IMR-90 (cell line): ENCODE measurements around the gene TBC1D9. TPM values are rescaled to one million over a fixed set of nuclear protein-coding genes. Genes with fewer than 3 reads are reported as not detected.

ENCODE experiments used
- ATAC-seq: fragments of 200-7000 bp; cut with Tn5 transposase; 2 replicates; pipeline ENCODE4 v1.9.1; 2020; ENCODE audit warnings: low read depth, mild to moderate bottlenecking, moderate library complexity
- BruUV-seq: library from RNA; stranded (reverse); fragments of 400-500 nt; replicated peaks from 2 replicates; lab custom pipeline; 2021; lab: Mats Ljungman, UMichigan
- CTCF ChIA-PET: fragments of 300-600 bp; formaldehyde crosslinking; extraction: SDS; loops from one replicate; lab custom pipeline; 2021; ENCODE audit warnings: antibody characterized with exemption; lab: Yijun Ruan, JAX
- POLR2A ChIA-PET: fragments of 300-600 bp; sonication (Branson Sonifier 250); formaldehyde crosslinking; loops from one replicate; lab custom pipeline; 2022; ENCODE audit warnings: antibody characterized with exemption; ENCODE audit not compliant: unreplicated experiment; lab: Charles Lee
- DNase-seq: peaks from one replicate; pipeline ENCODE4 v3.0.0; 2013
- H2AFZ ChIP-seq: replicated peaks from 2 replicates; pipeline ENCODE3; 2013; ENCODE audit warnings: low read length, mild to moderate bottlenecking; ENCODE audit not compliant: poor library complexity
- H2AK5ac ChIP-seq: 2 replicates; pipeline ENCODE4 v1.6.1; 2013; ENCODE audit warnings: low read depth, low read length, inconsistent platforms
- H2AK9ac ChIP-seq: replicated peaks from 2 replicates; pipeline ENCODE3; 2013; ENCODE audit warnings: mild to moderate bottlenecking, low read depth, low read length, moderate library complexity; ENCODE audit not compliant: poor library complexity
- H2BK120ac ChIP-seq: 2 replicates; pipeline ENCODE4 v1.6.1; 2013; ENCODE audit warnings: low read depth, low read length, inconsistent platforms
- H2BK15ac ChIP-seq: 3 replicates; pipeline ENCODE4 v1.6.1; 2013; ENCODE audit warnings: low read depth, low read length, inconsistent platforms
- H2BK20ac ChIP-seq: 2 replicates; pipeline ENCODE4 v1.6.1; 2013; ENCODE audit warnings: low read depth, mild to moderate bottlenecking, inconsistent platforms, low read length, moderate library complexity
- H2BK5ac ChIP-seq: 2 replicates; pipeline ENCODE4 v1.6.1; 2013; ENCODE audit warnings: mild to moderate bottlenecking, low read depth, low read length, inconsistent platforms; ENCODE audit not compliant: poor library complexity, severe bottlenecking
- H3K14ac ChIP-seq: replicated peaks from 2 replicates; pipeline ENCODE4 v1.6.1; 2013; ENCODE audit warnings: low read depth, low read length, inconsistent platforms
- H3K18ac ChIP-seq: 2 replicates; pipeline ENCODE4 v1.6.1; 2013; ENCODE audit warnings: low read depth, low read length, control low read depth
- H3K23ac ChIP-seq: 2 replicates; pipeline ENCODE4 v1.6.1; 2013; ENCODE audit warnings: low read depth, low read length, inconsistent platforms
- H3K27ac ChIP-seq: 2 replicates; pipeline ENCODE4 v1.5.1; 2013; ENCODE audit warnings: mild to moderate bottlenecking, control low read depth, low read length; ENCODE audit not compliant: insufficient read depth
- H3K27me3 ChIP-seq: 2 replicates; pipeline ENCODE4 v1.6.1; 2013; ENCODE audit warnings: low read length; ENCODE audit not compliant: control insufficient read depth, insufficient read depth
- H3K36me3 ChIP-seq: 2 replicates; pipeline ENCODE4 v1.6.1; 2013; ENCODE audit warnings: low read length, mixed read lengths; ENCODE audit not compliant: control insufficient read depth, insufficient read depth
- H3K4ac ChIP-seq: 2 replicates; pipeline ENCODE4 v1.6.1; 2013; ENCODE audit warnings: low read depth, low read length, inconsistent platforms
- H3K4me1 ChIP-seq: 2 replicates; pipeline ENCODE4 v1.6.1; 2013; ENCODE audit warnings: low read length, mixed read lengths; ENCODE audit not compliant: control insufficient read depth, insufficient read depth
- H3K4me2 ChIP-seq: 2 replicates; pipeline ENCODE4 v1.6.1; 2013; ENCODE audit warnings: low read depth, mild to moderate bottlenecking, control low read depth, low read length, moderate library complexity
- H3K4me3 ChIP-seq: 2 replicates; pipeline ENCODE4 v1.5.1; 2013; ENCODE audit warnings: low read depth, mild to moderate bottlenecking, control low read depth, low read length, moderate library complexity; ENCODE audit not compliant: insufficient read depth
- H3K56ac ChIP-seq: 2 replicates; pipeline ENCODE4 v1.6.1; 2013; ENCODE audit warnings: low read length, inconsistent platforms; ENCODE audit not compliant: insufficient read depth; ENCODE audit errors: extremely low read depth
- H3K79me1 ChIP-seq, 2 experiments: 2 replicates each; pipeline ENCODE4 v1.6.1; 2013; ENCODE audit warnings: low read length in 2 of 2, inconsistent platforms in 1 of 2, low read depth in 1 of 2
- H3K9ac ChIP-seq: 2 replicates; pipeline ENCODE4 v1.6.1; 2013; ENCODE audit warnings: low read depth, low read length, control low read depth
- H3K9me1 ChIP-seq: 2 replicates; pipeline ENCODE4 v1.6.1; 2013; ENCODE audit warnings: low read length, inconsistent platforms; ENCODE audit not compliant: insufficient read depth
- H3K9me3 ChIP-seq: 2 replicates; pipeline ENCODE4 v1.6.1; 2013; ENCODE audit warnings: low read length; ENCODE audit not compliant: control insufficient read depth, insufficient read depth
- H4K20me1 ChIP-seq: 2 replicates; pipeline ENCODE4 v1.6.1; 2013; ENCODE audit warnings: low read length, inconsistent platforms; ENCODE audit not compliant: insufficient read depth
- H4K5ac ChIP-seq: 2 replicates; pipeline ENCODE4 v1.6.1; 2013; ENCODE audit warnings: mild to moderate bottlenecking, low read depth, low read length, control low read depth
- H4K8ac ChIP-seq, 2 experiments: 2 replicates each; pipeline ENCODE4 v1.6.1; 2013; ENCODE audit warnings: low read depth in 2 of 2, low read length in 2 of 2, control low read depth in 1 of 2, inconsistent platforms in 1 of 2
- H4K91ac ChIP-seq: 2 replicates; pipeline ENCODE4 v1.6.1; 2013; ENCODE audit warnings: low read depth, low read length, inconsistent platforms; ENCODE audit not compliant: insufficient read depth
- BHLHE40 ChIP-seq: fragments of 150-350 bp; IDR thresholded peaks from 2 replicates; pipeline ENCODE4 v1.6.1; 2016; ENCODE audit warnings: mild to moderate bottlenecking, low read depth, low read length
- CEBPB ChIP-seq: IDR thresholded peaks from 2 replicates; pipeline ENCODE4 v1.6.1; 2012; ENCODE audit warnings: low read depth, low read length, improper control_type of control experiment
- CHD1 ChIP-seq: IDR thresholded peaks from 2 replicates; pipeline ENCODE4 v1.6.1; 2012; ENCODE audit warnings: low read depth, low read length, improper control_type of control experiment
- CTCF ChIP-seq: conservative IDR thresholded peaks from 2 replicates; pipeline ENCODE4 v1.5.1; 2012; ENCODE audit warnings: mild to moderate bottlenecking, low read depth, low read length, improper control_type of control experiment
- FOS ChIP-seq: fragments of 150-350 bp; IDR thresholded peaks from 2 replicates; pipeline ENCODE4 v1.6.1; 2016; ENCODE audit warnings: low read depth, low read length
- MXI1 ChIP-seq: IDR thresholded peaks from 2 replicates; pipeline ENCODE4 v1.6.1; 2012; ENCODE audit warnings: low read depth, mild to moderate bottlenecking, low read length, moderate library complexity, borderline replicate concordance
- NFE2L2 ChIP-seq: fragments of 150-350 bp; IDR thresholded peaks from 2 replicates; pipeline ENCODE4 v1.6.1; 2016; ENCODE audit warnings: low read depth, mild to moderate bottlenecking, low read length
- POLR2A ChIP-seq: IDR thresholded peaks from 2 replicates; pipeline ENCODE4 v1.6.1; 2012; ENCODE audit warnings: mild to moderate bottlenecking, low read depth, low read length
- RAD21 ChIP-seq: IDR thresholded peaks from 2 replicates; pipeline ENCODE4 v1.6.1; 2012; ENCODE audit warnings: low read length, improper control_type of control experiment
- RCOR1 ChIP-seq: IDR thresholded peaks from 2 replicates; pipeline ENCODE4 v1.6.1; 2012; ENCODE audit warnings: mild to moderate bottlenecking, low read length, improper control_type of control experiment; ENCODE audit not compliant: insufficient replicate concordance
- RFX5 ChIP-seq: IDR thresholded peaks from 2 replicates; pipeline ENCODE4 v1.8.0; 2012; ENCODE audit warnings: low read depth, mild to moderate bottlenecking, low read length, moderate library complexity
- dilution Hi-C: fragments of 300-500 bp; cut with HindIII; formaldehyde crosslinking; loops from one replicate; pipeline ENCODE4 v1.14.3; 2018; ENCODE audit warnings: low sequenced_read_pairs; ENCODE audit not compliant: unreplicated experiment
- in situ Hi-C: fragments of 300-500 bp; cut with MboI; formaldehyde crosslinking; loops from 3 replicates; pipeline ENCODE4 v1.14.3; 2019; ENCODE audit warnings: low sequenced_read_pairs, inconsistent platforms, mixed read lengths
- intact Hi-C: fragments of 100-400 bp; cut with micrococcal nuclease; formaldehyde crosslinking; loops from 2 replicates; pipeline ENCODE4 v1.10.0; 2022
- polyA plus RNA-seq, 3 experiments: library from polyadenylated mRNA; depleted of rRNA; stranded (reverse); fragments of >200 nt; gene quantifications; 2 replicates each; pipeline ENCODE4 v1.2.3, GENCODE V29; 2012; ENCODE audit warnings: low replicate concordance in 1 of 3
- total RNA-seq: library from RNA; depleted of rRNA; stranded (reverse); fragments of >200 nt; gene quantifications from 2 replicates; pipeline ENCODE4 v1.2.3, GENCODE V29; 2012
- TF ChIP-seq, protein P1 (sequence below): fragments of 150-350 bp; IDR thresholded peaks from 2 replicates; pipeline ENCODE4 v1.6.1; 2017; ENCODE audit warnings: mild to moderate bottlenecking, antibody characterized with exemption, low read length, low read depth
- TF ChIP-seq, protein P2 (sequence below): fragments of 150-350 bp; IDR thresholded peaks from 2 replicates; pipeline ENCODE4 v1.6.1; 2016; ENCODE audit warnings: low read depth, mild to moderate bottlenecking, low read length, moderate library complexity, borderline replicate concordance

Gene TBC1D9
- total and polyA plus RNA-seq, 2 of the 4 experiments (the other 2 are of a cell fraction), result 11.7 to 15.2 TPM

DNA sequence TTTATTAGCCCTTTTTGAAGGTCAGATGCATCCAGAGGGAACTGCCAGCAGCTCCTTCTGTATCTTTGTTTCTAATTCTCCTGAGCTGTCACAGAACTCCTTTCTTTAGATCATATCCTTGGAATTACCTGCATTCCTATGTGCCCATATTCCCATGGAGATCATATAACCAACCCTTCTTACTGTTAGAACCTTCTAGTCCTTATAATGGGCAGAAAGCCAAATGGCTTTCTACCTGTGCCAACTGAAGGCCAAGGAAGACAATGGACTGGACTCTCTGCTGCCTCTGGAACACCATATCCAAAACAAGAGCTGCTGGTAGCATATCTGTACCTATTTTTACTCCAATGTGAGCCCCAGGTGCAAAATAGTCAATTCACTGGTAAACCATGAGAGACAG lies 60.7 kb downstream of the TBC1D9 start:
- no peak overlapping the region for H3K4me2 ChIP-seq
- H3K27me3 ChIP-seq, result no peaks in the 10 kb centered on the region
- H2AFZ ChIP-seq, result no peak overlapping the region
- no peak overlapping the region for H2BK15ac ChIP-seq
- no peak overlapping the region for H3K56ac ChIP-seq
- H3K79me1 ChIP-seq, result peaks cover 1 to 3% of the 10 kb centered on the region in 2 experiments; a peak in 1 of 4 replicates
- no peak overlapping the region for H2BK5ac ChIP-seq
- peaks cover 2% of the 10 kb centered on the region; the same call in 1 of the 2 replicates for H3K4me1 ChIP-seq
- DNase-seq (no peak), ATAC-seq (no peak)
- no peak overlapping the region for H4K91ac ChIP-seq
- no peak overlapping the region for H3K27ac ChIP-seq
- H3K36me3 ChIP-seq, result no peaks in the 10 kb centered on the region
- in situ Hi-C loops (no loop called here), intact Hi-C loops (no loop called here), dilution Hi-C loops (no loop called here)
- POLR2A ChIA-PET, result no interaction called here
- no peaks in the 10 kb centered on the region for H4K20me1 ChIP-seq
- H2BK120ac ChIP-seq, result no peak overlapping the region
- H3K4ac ChIP-seq, result no peak overlapping the region
- H3K9me1 ChIP-seq, result 0 out of 2 replicates have a peak, but pooled peaks cover 1% of the 10 kb centered on the region
- no peak overlapping the region for H3K14ac ChIP-seq
- H3K9me3 ChIP-seq, result no peaks in the 10 kb centered on the region
- no peak overlapping the region for H3K23ac ChIP-seq
- H4K8ac ChIP-seq, result no peak overlapping the region
- H2AK5ac ChIP-seq, result 0 out of 2 replicates have a peak overlapping the region, but pooled peaks have one; percentile 12
- no peak overlapping the region for H2BK20ac ChIP-seq
- CTCF ChIA-PET, result interaction anchor here (0.6 kb wide), 1 partner anchor 22 kb away, joined by 6 read pairs; no protein-coding TSS in a partner anchor
- TF ChIP-seq, protein P1, sequence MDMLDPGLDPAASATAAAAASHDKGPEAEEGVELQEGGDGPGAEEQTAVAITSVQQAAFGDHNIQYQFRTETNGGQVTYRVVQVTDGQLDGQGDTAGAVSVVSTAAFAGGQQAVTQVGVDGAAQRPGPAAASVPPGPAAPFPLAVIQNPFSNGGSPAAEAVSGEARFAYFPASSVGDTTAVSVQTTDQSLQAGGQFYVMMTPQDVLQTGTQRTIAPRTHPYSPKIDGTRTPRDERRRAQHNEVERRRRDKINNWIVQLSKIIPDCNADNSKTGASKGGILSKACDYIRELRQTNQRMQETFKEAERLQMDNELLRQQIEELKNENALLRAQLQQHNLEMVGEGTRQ, result no peak
- TF ChIP-seq POLR2A (no peak), CHD1 (no peak), CTCF (no peak), RCOR1 (no peak), CEBPB (no peak), MXI1 (no peak), RAD21 (no peak), RFX5 (no peak), FOS (no peak), NFE2L2 (no peak), BHLHE40 (no peak)
- TF ChIP-seq, protein P2, sequence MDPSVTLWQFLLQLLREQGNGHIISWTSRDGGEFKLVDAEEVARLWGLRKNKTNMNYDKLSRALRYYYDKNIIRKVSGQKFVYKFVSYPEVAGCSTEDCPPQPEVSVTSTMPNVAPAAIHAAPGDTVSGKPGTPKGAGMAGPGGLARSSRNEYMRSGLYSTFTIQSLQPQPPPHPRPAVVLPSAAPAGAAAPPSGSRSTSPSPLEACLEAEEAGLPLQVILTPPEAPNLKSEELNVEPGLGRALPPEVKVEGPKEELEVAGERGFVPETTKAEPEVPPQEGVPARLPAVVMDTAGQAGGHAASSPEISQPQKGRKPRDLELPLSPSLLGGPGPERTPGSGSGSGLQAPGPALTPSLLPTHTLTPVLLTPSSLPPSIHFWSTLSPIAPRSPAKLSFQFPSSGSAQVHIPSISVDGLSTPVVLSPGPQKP, result no peak
- no peak overlapping the region for H4K5ac ChIP-seq
- H3K18ac ChIP-seq, result no peak overlapping the region
- no TSS peak for BruUV-seq
- H3K9ac ChIP-seq, result no peak overlapping the region
- no peak overlapping the region for H3K4me3 ChIP-seq
- H2AK9ac ChIP-seq, result no peak overlapping the region
